Cerebellar cortex (tissue), 1 donor: Measurements from ENCODE around the gene EFCAB7.

Source experiments
- DNase-seq: peaks from one replicate; pipeline ENCODE4 v3.0.0-alpha.2; 2015; ENCODE audit warnings: low spot score

The EFCAB7 gene, protein sequence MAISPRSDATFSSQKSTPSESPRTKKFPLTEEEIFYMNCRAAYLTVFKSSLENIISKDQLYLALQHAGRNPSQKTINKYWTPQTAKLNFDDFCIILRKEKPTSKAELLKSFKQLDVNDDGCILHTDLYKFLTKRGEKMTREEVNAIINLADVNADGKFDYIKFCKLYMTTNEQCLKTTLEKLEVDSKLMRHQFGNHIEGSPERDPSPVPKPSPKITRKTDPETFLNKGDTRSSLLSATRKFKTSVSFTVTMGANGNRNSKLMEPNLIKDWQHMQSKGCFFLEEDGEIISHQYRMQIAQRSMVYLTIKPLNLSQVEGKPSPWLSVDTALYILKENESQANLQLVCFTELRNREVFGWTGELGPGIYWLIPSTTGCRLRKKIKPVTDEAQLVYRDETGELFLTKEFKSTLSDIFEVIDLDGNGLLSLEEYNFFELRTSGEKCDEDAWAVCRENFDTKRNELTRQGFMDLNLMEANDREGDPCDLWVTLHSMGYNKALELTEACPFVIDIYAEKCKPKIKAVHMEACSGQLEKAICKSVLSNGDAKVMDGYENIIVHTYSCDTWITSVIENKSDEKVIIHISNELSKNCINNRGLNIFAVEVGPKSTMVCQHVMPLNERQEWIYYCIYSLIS

GRCh38 chr1:63522891-63523728, at the start of gene EFCAB7, which contains the start of gene ITGB3BP:
Gene EFCAB7 (plus strand): TSS chr1:63523525. CDS start chr1:63525573, 2,048 bp downstream.
Gene ITGB3BP (minus strand): TSS chr1:63523225. CDS start chr1:63523133, 92 bp downstream.
- DNase-seq, result peak; percentile 95

DNA sequence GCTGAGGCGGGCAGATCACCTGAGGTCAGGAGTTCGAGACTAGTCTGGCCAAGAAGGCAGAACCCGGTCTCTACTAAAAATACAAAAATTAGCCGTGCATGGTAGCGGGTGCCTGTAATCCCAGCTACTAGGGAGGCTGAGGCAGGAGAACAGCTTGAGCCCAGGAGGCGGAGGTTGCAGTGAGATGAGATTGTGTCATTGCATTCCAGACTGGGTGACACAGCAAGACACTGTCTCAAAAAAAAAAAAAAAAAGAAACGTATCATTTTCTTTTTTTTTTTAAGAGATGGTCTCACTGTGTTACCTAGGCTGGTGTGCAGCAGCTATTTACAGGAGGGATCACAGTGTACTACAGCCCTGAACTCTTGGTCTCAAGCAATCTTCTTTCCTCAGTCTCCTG, 47.6 kb upstream of the EFCAB7 start:
- DNase-seq, result no peak

GRCh38 chr1:63480057-63480456, 43.3 kb upstream of the EFCAB7 start:
- no peak for DNase-seq

- no peak for DNase-seq
Measured at GRCh38 chr1:63486629-63487028, 36.7 kb upstream of the EFCAB7 start.

- no peak for DNase-seq
Measured at GRCh38 chr1:63487336-63488065, 35.8 kb upstream of the EFCAB7 start.

DNA sequence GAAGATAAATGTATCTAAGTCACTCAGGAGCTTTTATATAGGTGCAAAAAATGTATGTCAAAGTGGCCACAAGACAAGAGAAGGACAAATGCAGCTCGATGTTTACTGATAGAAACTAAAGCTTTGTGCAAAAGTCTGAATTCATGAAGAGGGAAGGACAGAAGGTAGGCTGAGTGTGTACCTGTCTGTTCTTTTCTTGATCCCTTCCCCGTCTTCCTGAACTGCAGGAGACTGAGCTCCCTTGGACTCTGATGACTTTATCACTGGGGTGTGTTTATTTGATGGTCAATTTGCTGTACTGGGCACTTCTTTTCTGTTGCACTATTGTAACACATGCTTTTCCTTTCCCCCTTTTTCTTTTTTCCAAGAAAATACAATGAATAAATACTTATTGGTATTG, 25.7 kb upstream of the EFCAB7 start:
- no peak for DNase-seq

DNA sequence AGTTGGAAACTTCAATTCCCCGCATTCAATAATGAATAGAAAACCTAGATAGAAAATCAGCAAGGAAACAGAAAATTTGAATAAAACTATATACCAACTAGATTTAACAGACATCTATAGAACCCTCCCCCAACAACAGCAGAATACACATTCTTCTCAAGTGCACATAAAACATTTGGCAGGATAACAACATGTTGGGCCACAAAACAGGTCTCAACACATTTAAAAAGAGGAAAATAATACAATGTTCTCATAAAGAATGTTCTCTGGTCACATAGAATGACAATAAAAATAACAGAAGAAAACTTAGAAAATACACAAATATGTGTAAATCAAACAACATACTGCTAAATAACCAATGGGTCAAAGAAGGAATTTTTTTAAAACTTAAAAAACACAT, 25.2 kb upstream of the EFCAB7 start:
- no peak for DNase-seq

DNA sequence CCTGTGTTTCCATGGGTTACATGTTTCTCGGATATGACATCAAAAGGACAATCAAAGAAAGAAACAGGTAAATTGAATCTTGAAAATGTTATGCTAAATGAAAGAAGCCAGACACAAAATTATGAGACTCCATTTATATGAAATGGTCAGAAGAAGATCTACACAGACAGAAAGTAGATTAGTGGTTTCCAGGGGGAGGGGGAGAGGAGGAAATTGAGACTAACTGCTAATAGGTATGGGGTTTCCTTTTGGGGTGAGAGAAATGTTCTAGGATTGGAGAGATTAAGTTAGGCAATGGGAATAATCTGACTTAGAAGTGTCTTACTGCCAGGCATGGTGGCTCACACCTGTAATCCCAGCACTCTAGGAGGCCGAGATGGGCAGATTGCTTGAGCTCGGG, 22.1 kb upstream of the EFCAB7 start:
- DNase-seq, result no peak

DNA sequence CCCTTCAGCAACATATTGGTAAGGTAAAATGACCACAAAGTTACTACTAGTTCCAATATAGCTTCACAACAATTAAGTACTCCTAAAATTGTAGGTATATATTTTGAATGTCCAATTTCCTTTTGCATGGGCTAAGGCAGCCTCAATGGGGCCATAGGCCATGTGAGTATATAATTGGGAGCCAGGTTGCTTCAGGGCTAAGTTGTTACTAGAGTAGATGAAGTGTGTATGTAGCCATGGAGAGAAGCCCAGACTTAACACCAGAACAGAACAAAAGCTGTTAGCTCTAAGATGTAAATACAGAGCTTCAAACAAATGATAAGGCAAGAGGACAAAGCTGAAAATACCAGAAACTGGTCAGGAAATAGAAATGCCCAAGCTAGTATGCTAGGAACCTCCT, 16.5 kb upstream of the EFCAB7 start:
- DNase-seq, result no peak

- no peak for DNase-seq
Measured at GRCh38 chr1:63509718-63510117, 13.6 kb upstream of the EFCAB7 start.

DNA sequence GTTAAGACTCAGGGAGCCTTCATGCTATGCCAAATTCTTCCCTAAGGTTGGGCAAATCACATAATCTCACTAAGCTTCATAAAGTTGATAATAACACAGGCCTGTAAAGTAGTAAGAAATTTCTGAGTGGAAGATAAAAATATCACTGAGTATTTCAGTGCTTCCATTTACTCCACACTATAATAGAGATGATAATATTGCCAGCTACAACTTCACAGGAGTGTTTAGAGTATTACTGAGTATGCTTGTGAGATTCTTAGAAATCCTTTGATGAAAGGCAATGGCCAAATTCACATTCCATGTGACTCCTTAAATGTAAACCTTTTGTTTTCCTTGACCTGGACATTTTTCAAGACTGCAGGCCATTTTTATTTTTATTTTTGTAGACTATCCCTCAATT, 10.7 kb upstream of the EFCAB7 start:
- no peak for DNase-seq

DNA sequence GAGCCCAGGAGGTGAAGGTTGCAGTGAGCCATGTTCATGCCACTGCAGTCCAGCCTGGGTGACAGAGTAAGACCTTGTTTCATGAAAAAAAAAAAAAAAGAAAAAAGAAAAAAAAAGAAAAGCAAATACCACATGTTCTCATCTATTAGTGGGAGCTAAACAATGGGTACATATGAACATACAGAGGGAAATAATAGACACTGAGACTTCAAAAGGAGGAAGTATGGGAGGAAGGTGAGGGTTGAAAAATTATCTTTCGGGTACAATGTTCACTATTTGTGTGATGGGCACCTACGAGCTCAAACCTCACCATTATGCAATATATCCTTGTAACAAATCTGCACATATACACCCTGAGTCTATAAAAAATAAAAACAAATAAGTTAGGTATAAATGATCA, 6.7 kb upstream of the EFCAB7 start:
- no peak for DNase-seq

DNA sequence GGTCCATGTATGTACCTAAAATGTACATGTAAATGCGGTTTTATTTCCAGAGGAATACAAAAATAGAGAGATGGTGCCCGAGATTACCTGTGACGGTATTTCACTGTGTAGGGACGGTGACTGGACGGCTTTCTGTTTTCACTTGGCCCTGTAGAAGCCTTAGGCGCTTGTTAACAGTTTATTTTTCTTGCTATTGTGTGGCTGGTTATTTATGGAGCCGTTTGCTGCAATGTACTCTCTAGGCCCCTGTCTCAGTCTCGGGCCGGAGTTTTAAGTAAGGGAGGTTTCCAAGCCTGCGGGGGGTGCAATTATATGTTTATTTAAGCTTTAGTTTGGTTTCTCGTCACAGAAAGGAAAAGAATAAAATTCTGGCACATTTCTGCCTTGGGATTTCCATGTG, 413 bp downstream of the EFCAB7 start:
- DNase-seq, result no peak

GRCh38 chr1:63524201-63524600, 876 bp downstream of the EFCAB7 start:
- peak; percentile 14 for DNase-seq

DNA sequence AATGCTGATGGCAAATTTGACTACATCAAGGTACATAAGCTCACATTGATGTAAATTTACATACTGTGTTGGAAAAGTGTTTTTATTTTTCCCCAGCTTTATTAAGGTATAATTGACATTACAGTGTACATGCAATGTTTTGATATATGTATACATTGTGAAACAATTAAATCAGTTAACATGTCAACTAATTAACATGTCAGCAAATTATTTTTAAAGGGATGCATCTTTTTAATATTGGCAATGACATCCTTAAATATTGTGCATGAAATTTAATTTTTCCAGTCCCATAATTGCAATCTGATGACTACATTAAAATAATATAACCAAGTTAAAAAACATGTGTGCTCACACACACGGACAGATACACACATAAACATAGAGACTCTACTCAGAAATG, 9.4 kb downstream of the EFCAB7 start:
- no peak for DNase-seq

GRCh38 chr1:63533931-63534330, 10.6 kb downstream of the EFCAB7 start:
- DNase-seq, result no peak

GRCh38 chr1:63534406-63534805, 11.1 kb downstream of the EFCAB7 start:
- DNase-seq, result no peak

DNA sequence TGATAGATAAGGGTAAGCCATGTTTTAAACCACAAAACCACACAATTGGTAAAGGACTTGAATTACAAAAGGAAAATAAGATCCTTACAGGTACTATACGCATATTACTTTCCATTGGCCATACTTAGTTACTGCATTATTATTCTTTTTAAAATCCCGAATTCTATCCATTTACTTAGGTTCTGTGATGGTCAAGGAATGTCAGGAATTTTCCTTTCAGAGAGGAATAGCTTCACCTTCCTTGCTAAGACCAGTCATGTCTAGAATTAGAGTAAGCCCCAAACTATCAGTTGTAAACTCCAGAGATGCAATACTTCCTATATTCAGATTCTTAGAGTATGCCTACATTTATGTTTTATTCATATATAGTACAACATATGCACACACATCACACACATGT, 13.7 kb downstream of the EFCAB7 start:
- no peak for DNase-seq

DNA sequence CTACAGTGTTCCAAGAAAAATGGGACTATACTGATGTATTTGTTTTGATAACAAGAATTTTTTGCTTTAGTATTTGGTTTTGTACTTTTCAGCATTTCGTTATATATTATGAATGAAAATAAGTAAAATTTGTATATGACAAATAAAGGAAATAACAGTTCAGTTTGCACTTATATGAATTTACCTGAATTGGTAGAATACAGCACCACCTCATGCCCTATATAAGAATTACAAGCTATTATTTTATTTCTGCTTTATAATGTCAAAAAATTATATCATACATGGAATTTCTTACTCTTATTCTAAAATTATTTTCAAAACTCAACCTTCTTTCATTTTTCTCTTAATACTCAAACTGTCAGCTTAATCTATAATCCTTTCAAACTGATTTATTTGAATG, 14.6 kb downstream of the EFCAB7 start:
- DNase-seq, result no peak

DNA sequence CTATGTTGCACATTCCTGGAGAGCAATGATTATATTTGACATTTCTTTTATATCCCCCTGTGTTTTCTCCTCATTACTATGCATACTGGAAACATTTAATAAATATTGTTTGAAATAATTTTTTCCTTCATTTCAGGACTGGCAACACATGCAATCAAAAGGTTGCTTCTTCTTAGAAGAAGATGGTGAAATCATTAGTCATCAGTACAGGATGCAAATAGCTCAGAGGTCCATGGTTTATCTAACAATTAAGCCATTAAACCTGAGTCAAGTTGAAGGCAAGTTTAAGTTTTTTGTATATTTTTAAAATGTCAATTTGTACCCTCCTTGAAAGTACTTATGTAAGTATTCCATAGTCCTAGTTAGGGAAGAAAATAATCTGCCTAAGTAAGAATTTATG, 22.5 kb downstream of the EFCAB7 start:
- DNase-seq, result no peak

DNA sequence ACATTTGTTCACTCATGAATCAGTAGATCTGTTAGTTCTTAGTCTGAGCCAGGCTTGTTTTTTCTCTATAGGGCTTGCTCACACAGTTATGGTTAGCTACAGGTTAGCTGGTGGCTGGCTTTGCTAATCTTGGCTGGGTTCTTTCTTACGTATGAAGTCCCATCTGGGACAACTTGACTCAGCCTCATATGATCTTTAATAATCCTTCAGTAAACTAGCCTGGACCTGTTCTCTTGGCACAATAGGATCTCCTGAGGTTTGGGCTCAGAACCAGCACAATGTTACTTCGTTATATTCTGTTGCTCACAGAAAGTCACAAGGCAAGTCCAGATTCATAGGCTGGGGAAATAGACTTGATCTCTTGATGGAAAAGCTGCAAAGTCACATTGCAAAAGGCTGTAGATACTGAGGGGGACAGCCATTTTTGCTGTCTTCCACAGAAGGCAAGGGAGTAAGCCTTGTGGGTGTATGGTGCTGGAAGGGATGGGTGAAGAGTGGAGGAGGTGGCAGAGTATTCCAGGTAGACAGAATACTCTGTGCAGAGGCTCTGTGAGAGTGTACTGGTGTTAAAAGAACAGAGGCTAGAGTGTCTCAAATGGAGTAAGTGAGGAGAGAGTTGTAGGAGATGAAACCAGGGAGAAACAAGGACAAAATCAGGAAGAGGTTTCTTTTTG, 24.4 kb downstream of the EFCAB7 start:
- no peak for DNase-seq
